Activated CD4-positive, alpha-beta T cell treated with anti-CD3 and anti-CD28 coated beads for 36 hours (primary cell): ENCODE results near the gene ATP9B. TPM values are rescaled to one million over a fixed set of nuclear protein-coding genes. Genes with fewer than 3 reads are reported as not detected.

ENCODE experiments used
- ATAC-seq: fragments of 200-7000 bp; cut with Tn5 transposase; one replicate; pipeline ENCODE4 v1.10.0; 2021; ENCODE audit warnings: mild to moderate bottlenecking, moderate library complexity
- CTCF ChIA-PET: fragments of 350-600 bp; sonication (Branson Sonifier 250); formaldehyde crosslinking; loops from one replicate; lab custom pipeline; 2021; ENCODE audit warnings: antibody characterized with exemption; lab: Charles Lee
- POLR2A ChIA-PET: fragments of 350-600 bp; sonication (Branson Sonifier 250); formaldehyde crosslinking; loops from one replicate; lab custom pipeline; 2021; ENCODE audit warnings: antibody characterized with exemption, inconsistent platforms; lab: Charles Lee
- DNase-seq: peaks from one replicate; pipeline ENCODE4 v3.0.0-alpha.2; 2020
- H3K27ac Mint-ChIP-seq: one replicate; pipeline ENCODE4 v1.8.0; 2021; ENCODE audit warnings: mixed read lengths
- H3K27me3 Mint-ChIP-seq: one replicate; pipeline ENCODE4 v1.8.0; 2021; ENCODE audit warnings: mixed read lengths
- H3K36me3 Mint-ChIP-seq: one replicate; pipeline ENCODE4 v1.8.0; 2021; ENCODE audit warnings: low read depth, mixed read lengths
- H3K4me1 Mint-ChIP-seq: one replicate; pipeline ENCODE4 v1.8.0; 2021; ENCODE audit warnings: mixed read lengths
- H3K4me3 Mint-ChIP-seq: one replicate; pipeline ENCODE4 v1.8.0; 2021; ENCODE audit warnings: mild to moderate bottlenecking, moderate library complexity, mixed read lengths
- H3K9me3 Mint-ChIP-seq: one replicate; pipeline ENCODE4 v1.8.0; 2021; ENCODE audit warnings: low read depth, mixed read lengths
- intact Hi-C, 2 experiments: fragments of 100-400 bp; cut with DNase I in 1 of 2; cut with micrococcal nuclease in 1 of 2; formaldehyde crosslinking; loops; one replicate each; pipeline versions ENCODE4 v1.14.2 to v1.15.1; 2022 to 2024; cut with DNase I, micrococcal nuclease
- total RNA-seq, 2 experiments: library from RNA; stranded (reverse); gene quantifications; one replicate each; pipeline ENCODE4 v1.2.3, GENCODE V29; 2021

Gene ATP9B
- total RNA-seq, 2 experiments from 2014 or later: 19.4 to 20.8 TPM

GRCh38 chr18:79409313-79409712 lies 340.1 kb downstream of the ATP9B start:
- Mint-ChIP-seq H3K36me3 (peaks cover 68% of the 10 kb centered on the region), H3K4me1 (peaks cover 47% of the 10 kb centered on the region), H3K27me3 (no peaks in the 10 kb centered on the region), H3K27ac (no peak overlapping the region), H3K9me3 (no peaks in the 10 kb centered on the region), H3K4me3 (no peak overlapping the region)
- ATAC-seq (no peak), DNase-seq (no peak)
- ChIA-PET POLR2A (no interaction called here), CTCF (no interaction called here)
- intact Hi-C loops: no loop called here

GRCh38 chr18:79410171-79410641 lies 341.0 kb downstream of the ATP9B start:
- no peak for ATAC-seq
- POLR2A ChIA-PET: no interaction called here
- CTCF ChIA-PET: no interaction called here
- intact Hi-C loops: no loop called here
- Mint-ChIP-seq H3K36me3 (peaks cover 68% of the 10 kb centered on the region), H3K27ac (no peak overlapping the region), H3K27me3 (no peaks in the 10 kb centered on the region), H3K4me1 (peaks cover 40% of the 10 kb centered on the region), H3K9me3 (no peaks in the 10 kb centered on the region), H3K4me3 (no peak overlapping the region)
- no peak for DNase-seq

GRCh38 chr18:79410731-79411613 lies 341.8 kb downstream of the ATP9B start:
- peaks cover 33% of the 10 kb centered on the region for H3K4me1 Mint-ChIP-seq
- POLR2A ChIA-PET: no interaction called here
- H3K27ac Mint-ChIP-seq: no peak overlapping the region
- peaks cover 63% of the 10 kb centered on the region for H3K36me3 Mint-ChIP-seq
- no peaks in the 10 kb centered on the region for H3K27me3 Mint-ChIP-seq
- no peaks in the 10 kb centered on the region for H3K9me3 Mint-ChIP-seq
- CTCF ChIA-PET: interaction anchor here (0.6 kb wide), 1 partner anchor 31 kb away, joined by 3 read pairs; no protein-coding TSS in a partner anchor
- ATAC-seq (no peak), DNase-seq (peak; percentile 5)
- intact Hi-C loops: no loop called here
- H3K4me3 Mint-ChIP-seq: no peak overlapping the region

- ChIA-PET POLR2A (no interaction called here), CTCF (interaction anchor here (0.6 kb wide), 2 partner anchors 32 to 33 kb away, joined by 3 read pairs; no protein-coding TSS in a partner anchor)
- intact Hi-C loops: no loop called here
- Mint-ChIP-seq H3K9me3 (no peaks in the 10 kb centered on the region), H3K27ac (no peak overlapping the region), H3K36me3 (peaks cover 56% of the 10 kb centered on the region), H3K4me1 (peaks cover 26% of the 10 kb centered on the region), H3K27me3 (no peaks in the 10 kb centered on the region), H3K4me3 (no peak overlapping the region)
- DNase-seq (peak; percentile 2), ATAC-seq (no peak)
Measured at GRCh38 chr18:79411614-79412526, 342.7 kb downstream of the ATP9B start.

GRCh38 chr18:79413025-79413424 lies 343.8 kb downstream of the ATP9B start:
- Mint-ChIP-seq H3K4me3 (no peak overlapping the region), H3K4me1 (peaks cover 15% of the 10 kb centered on the region), H3K27me3 (no peaks in the 10 kb centered on the region), H3K27ac (peak overlapping the region; percentile 25), H3K9me3 (no peaks in the 10 kb centered on the region), H3K36me3 (peaks cover 46% of the 10 kb centered on the region)
- CTCF ChIA-PET: interaction anchor here (1.3 kb wide), 1 partner anchor 9 kb away, joined by 4 read pairs; no protein-coding TSS in a partner anchor
- POLR2A ChIA-PET: no interaction called here
- intact Hi-C loops: no loop called here
- no peak for ATAC-seq
- peak; percentile 2 for DNase-seq

GRCh38 chr18:79413426-79413825 lies 344.2 kb downstream of the ATP9B start:
- CTCF ChIA-PET: interaction anchor here (0.7 to 1.4 kb wide), 4 partner anchors 10 to 32 kb away, joined by 3 to 5 read pairs (median 4); no protein-coding TSS in a partner anchor
- Mint-ChIP-seq H3K4me1 (peaks cover 15% of the 10 kb centered on the region), H3K36me3 (peaks cover 46% of the 10 kb centered on the region), H3K9me3 (no peaks in the 10 kb centered on the region), H3K27ac (peak overlapping the region; percentile 47), H3K27me3 (no peaks in the 10 kb centered on the region), H3K4me3 (no peak overlapping the region)
- no peak for ATAC-seq
- POLR2A ChIA-PET: no interaction called here
- DNase-seq: no peak
- intact Hi-C loops: no loop called here

GRCh38 chr18:79413901-79414300 lies 344.7 kb downstream of the ATP9B start:
- DNase-seq (no peak), ATAC-seq (no peak)
- POLR2A ChIA-PET: no interaction called here
- peaks cover 15% of the 10 kb centered on the region for H3K4me1 Mint-ChIP-seq
- CTCF ChIA-PET: interaction anchor here (0.7 to 1.4 kb wide), 4 partner anchors 10 to 32 kb away, joined by 3 to 5 read pairs (median 4); no protein-coding TSS in a partner anchor
- intact Hi-C loops: no loop called here
- H3K9me3 Mint-ChIP-seq: no peaks in the 10 kb centered on the region
- no peak overlapping the region for H3K4me3 Mint-ChIP-seq
- H3K27me3 Mint-ChIP-seq: no peaks in the 10 kb centered on the region
- H3K27ac Mint-ChIP-seq: peak overlapping the region; percentile 47
- peaks cover 49% of the 10 kb centered on the region for H3K36me3 Mint-ChIP-seq

GRCh38 chr18:79416022-79416676 lies 347.0 kb downstream of the ATP9B start:
- CTCF ChIA-PET: no interaction called here
- Mint-ChIP-seq H3K4me1 (peaks cover 25% of the 10 kb centered on the region), H3K36me3 (peaks cover 55% of the 10 kb centered on the region), H3K4me3 (no peak overlapping the region), H3K27ac (no peak overlapping the region), H3K27me3 (no peaks in the 10 kb centered on the region), H3K9me3 (no peaks in the 10 kb centered on the region)
- no peak for DNase-seq
- no peak for ATAC-seq
- intact Hi-C loops: no loop called here
- POLR2A ChIA-PET: no interaction called here

- no peak for DNase-seq
- Mint-ChIP-seq H3K27me3 (no peaks in the 10 kb centered on the region), H3K27ac (no peak overlapping the region), H3K4me3 (no peak overlapping the region), H3K9me3 (no peaks in the 10 kb centered on the region), H3K4me1 (peaks cover 25% of the 10 kb centered on the region), H3K36me3 (peaks cover 58% of the 10 kb centered on the region)
- ChIA-PET POLR2A (no interaction called here), CTCF (no interaction called here)
- intact Hi-C loops: no loop called here
- no peak for ATAC-seq
Measured at GRCh38 chr18:79416677-79417052, 347.5 kb downstream of the ATP9B start.

- ATAC-seq (no peak), DNase-seq (no peak)
- POLR2A ChIA-PET: no interaction called here
- H3K27ac Mint-ChIP-seq: no peak overlapping the region
- no peaks in the 10 kb centered on the region for H3K27me3 Mint-ChIP-seq
- peaks cover 51% of the 10 kb centered on the region for H3K36me3 Mint-ChIP-seq
- H3K9me3 Mint-ChIP-seq: no peaks in the 10 kb centered on the region
- peaks cover 26% of the 10 kb centered on the region for H3K4me1 Mint-ChIP-seq
- no peak overlapping the region for H3K4me3 Mint-ChIP-seq
- CTCF ChIA-PET: no interaction called here
- intact Hi-C loops: no loop called here
Measured at GRCh38 chr18:79418236-79418635, 349.0 kb downstream of the ATP9B start.

GRCh38 chr18:79418642-79419041 lies 349.4 kb downstream of the ATP9B start:
- peaks cover 46% of the 10 kb centered on the region for H3K36me3 Mint-ChIP-seq

More at GRCh38 chr18:79418642-79419041, 349.4 kb downstream of the ATP9B start:
- H3K9me3 Mint-ChIP-seq: no peaks in the 10 kb centered on the region
- peaks cover 23% of the 10 kb centered on the region for H3K4me1 Mint-ChIP-seq
- ATAC-seq: no peak
- H3K27ac Mint-ChIP-seq: no peak overlapping the region
- DNase-seq: no peak
- H3K4me3 Mint-ChIP-seq: no peak overlapping the region
- ChIA-PET POLR2A (no interaction called here), CTCF (no interaction called here)
- intact Hi-C loops: no loop called here
- H3K27me3 Mint-ChIP-seq: no peaks in the 10 kb centered on the region
